Gastroesophageal sphincter (tissue), 4 donors: ENCODE results near the gene SLFN5. TPM values are rescaled to one million over a fixed set of nuclear protein-coding genes. Genes with fewer than 3 reads are reported as not detected.

ENCODE experiments used
- ATAC-seq: fragments of 150-250 bp; one replicate; pipeline ENCODE4 v1.9.1; 2016; ENCODE audit warnings: mild to moderate bottlenecking, moderate library complexity
- H3K27ac ChIP-seq, 4 donors: fragments of 200-600 bp; sonication (generic) in 3 of 4; 1 replicate in 3 of 4; 2 replicates in 1 of 4; pipeline ENCODE4 v1.5.1; 2016 to 2019
- H3K27me3 ChIP-seq: fragments of 200-600 bp; sonication (generic); one replicate; pipeline ENCODE4 v1.5.1; 2019
- H3K36me3 ChIP-seq, 2 donors: fragments of 200-600 bp; sonication (generic); one replicate each; pipeline ENCODE4 v1.5.1; 2019; ENCODE audit warnings: control low read depth in 1 of 2
- H3K4me1 ChIP-seq, 3 donors: fragments of 200-600 bp; sonication (generic); 1 replicate in 2 of 3; 2 replicates in 1 of 3; pipeline ENCODE4 v1.5.1; 2016 to 2019; ENCODE audit warnings: control low read depth in 2 of 3
- H3K4me3 ChIP-seq, 2 donors: fragments of 200-600 bp; sonication (generic); one replicate each; pipeline ENCODE4 v1.5.1; 2019; ENCODE audit warnings: mild to moderate bottlenecking in 1 of 2, moderate library complexity in 1 of 2
- H3K9me3 ChIP-seq, 3 donors: fragments of 200-600 bp; sonication (generic); one replicate each; pipeline ENCODE4 v1.5.1; 2017 to 2019; ENCODE audit warnings: control low read depth in 2 of 3
- CTCF ChIP-seq, 4 experiments: fragments of 200-600 bp in 2 of 4; fragments of 450-650 bp in 2 of 4; sonication (generic) in 1 of 4; IDR thresholded peaks; one replicate each; pipeline ENCODE4 v1.5.1; 2017 to 2019; ENCODE audit warnings: antibody characterized with exemption in 4 of 4, mild to moderate bottlenecking in 2 of 4, moderate library complexity in 2 of 4
- EP300 ChIP-seq: sonication (generic); formaldehyde crosslinking; IDR thresholded peaks from one replicate; pipeline ENCODE4 v1.6.1; 2017; ENCODE audit warnings: antibody characterized with exemption, mild to moderate bottlenecking
- POLR2A ChIP-seq, 2 donors: fragments of 450-650 bp; IDR thresholded peaks; one replicate each; pipeline ENCODE4 v1.6.1; 2017; ENCODE audit warnings: antibody characterized with exemption in 2 of 2, mild to moderate bottlenecking in 2 of 2, moderate library complexity in 1 of 2
- POLR2AphosphoS5 ChIP-seq: sonication (generic); formaldehyde crosslinking; IDR thresholded peaks from one replicate; pipeline ENCODE4 v1.6.1; 2017; ENCODE audit warnings: antibody characterized with exemption
- WGBS, 2 donors: methylation state at CpG; one replicate each; pipeline ENCODE4 v1.1.5; 2018; ENCODE audit warnings: low coverage in 1 of 2; 5-methylcytosine and 5-hydroxymethylcytosine counted together
- total RNA-seq, 4 donors: library from RNA; depleted of rRNA; stranded (reverse); fragments of >200 nt; gene quantifications; one replicate each; pipeline ENCODE4 v1.1.0, GENCODE V29; 2016

Gene SLFN5
- total RNA-seq, 4 donors from 2014 or later = 23.5 to 51.2 (median 31.1) TPM

- peaks cover 35% of the 10 kb centered on the region for H3K27me3 ChIP-seq
- peaks cover 0 to 31% (median 7%) of the 10 kb centered on the region in 3 donors for H3K4me1 ChIP-seq
- no peak for ATAC-seq
- H3K4me3 ChIP-seq = no peak overlapping the region
- 74 to 79% methylated on average over 2 of the region's 2 CpGs for WGBS, 2 donors
- H3K36me3 ChIP-seq = no peaks in the 10 kb centered on the region
- no peaks in the 10 kb centered on the region for H3K9me3 ChIP-seq
- no peak overlapping the region for H3K27ac ChIP-seq
- TF ChIP-seq EP300 (no peak), POLR2A (IDR thresholded peaks at IDR 0.05) (no peak), CTCF (IDR thresholded peaks at IDR 0.05) (no peak), POLR2AphosphoS5 (no peak)
Observed at GRCh38 chr17:35315971-35316370, 73.1 kb downstream of the SLFN5 start.

GRCh38 chr17:35322749-35323148 is 79.9 kb downstream of the SLFN5 start:
- Histone ChIP-seq H3K27ac (no peak overlapping the region), H3K36me3 (no peaks in the 10 kb centered on the region), H3K4me3 (no peak overlapping the region), H3K27me3 (peaks cover 24% of the 10 kb centered on the region), H3K9me3 (peaks cover 0 to 7% (median 0%) of the 10 kb centered on the region in 3 donors), H3K4me1 (no peaks in the 10 kb centered on the region)
- 40 to 83% methylated on average over 1 of the region's 1 CpG for WGBS, 2 donors
- TF ChIP-seq POLR2A (IDR thresholded peaks at IDR 0.05) (no peak), CTCF (IDR thresholded peaks at IDR 0.05) (no peak), EP300 (no peak), POLR2AphosphoS5 (no peak)
- ATAC-seq = no peak

Other genes starting within 250 kb of the SLFN5 start
- 10 to 100 TPM; 16.7 to 43.8 (median 30.8) TPM for gene RFFL, start 179.4 kb upstream of the SLFN5 start, total RNA-seq
- 10 to 100 TPM in 2 of 4 donors, 1 to 10 TPM in 2; 5.1 to 11.1 (median 9.1) TPM for gene RAD51D, start 123.2 kb upstream of the SLFN5 start, total RNA-seq
- not detected for gene FNDC8, start 121.5 kb upstream of the SLFN5 start, total RNA-seq
- gene NLE1, start 100.8 kb upstream of the SLFN5 start, total RNA-seq = 10 to 100 TPM in 2 of 4 donors, 1 to 10 TPM in 2; 7.6 to 12.3 (median 9.3) TPM
- under 1 TPM in 3 of 4 donors, not detected in 1; 0.05 to 0.31 (median 0.13) TPM for gene UNC45B, start 95.3 kb upstream of the SLFN5 start, total RNA-seq
- not detected for gene SLC35G3, start 48.7 kb upstream of the SLFN5 start, total RNA-seq
- 10 to 100 TPM; 17.1 to 25.7 (median 22.2) TPM for gene SLFN11, start 130.5 kb downstream of the SLFN5 start, total RNA-seq
- 10 to 100 TPM in 1 of 4 donors, 1 to 10 TPM in 3; 3.6 to 10.2 (median 6.9) TPM for gene SLFN12, start 189.4 kb downstream of the SLFN5 start, total RNA-seq
- gene SLFN13, start 205.7 kb downstream of the SLFN5 start, total RNA-seq = 10 to 100 TPM in 1 of 4 donors, 1 to 10 TPM in 3; 1.9 to 12.3 (median 5.0) TPM